ENCODE measurements around the gene TCP10L.
"Not testable (repeated sequence)": the region's sequence is repeated elsewhere in the genome, so short reads cannot be mapped to it uniquely, and the experiment has no call there.

The TCP10L gene

GRCh38 chr21:32566741-32567389, 18.5 kb downstream of the TCP10L start:
- TF ChIP-seq, protein P1, sequence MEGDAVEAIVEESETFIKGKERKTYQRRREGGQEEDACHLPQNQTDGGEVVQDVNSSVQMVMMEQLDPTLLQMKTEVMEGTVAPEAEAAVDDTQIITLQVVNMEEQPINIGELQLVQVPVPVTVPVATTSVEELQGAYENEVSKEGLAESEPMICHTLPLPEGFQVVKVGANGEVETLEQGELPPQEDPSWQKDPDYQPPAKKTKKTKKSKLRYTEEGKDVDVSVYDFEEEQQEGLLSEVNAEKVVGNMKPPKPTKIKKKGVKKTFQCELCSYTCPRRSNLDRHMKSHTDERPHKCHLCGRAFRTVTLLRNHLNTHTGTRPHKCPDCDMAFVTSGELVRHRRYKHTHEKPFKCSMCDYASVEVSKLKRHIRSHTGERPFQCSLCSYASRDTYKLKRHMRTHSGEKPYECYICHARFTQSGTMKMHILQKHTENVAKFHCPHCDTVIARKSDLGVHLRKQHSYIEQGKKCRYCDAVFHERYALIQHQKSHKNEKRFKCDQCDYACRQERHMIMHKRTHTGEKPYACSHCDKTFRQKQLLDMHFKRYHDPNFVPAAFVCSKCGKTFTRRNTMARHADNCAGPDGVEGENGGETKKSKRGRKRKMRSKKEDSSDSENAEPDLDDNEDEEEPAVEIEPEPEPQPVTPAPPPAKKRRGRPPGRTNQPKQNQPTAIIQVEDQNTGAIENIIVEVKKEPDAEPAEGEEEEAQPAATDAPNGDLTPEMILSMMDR (IDR thresholded peaks at IDR 0.05; ENCODE audit: insufficient read depth, low read depth, low read length, missing control alignments): no peak
- no peak overlapping the region for H3K4me3 ChIP-seq (ENCODE audit: low read depth, low read length)
- DNase-seq (ENCODE audit: low read depth): no peak

DNA sequence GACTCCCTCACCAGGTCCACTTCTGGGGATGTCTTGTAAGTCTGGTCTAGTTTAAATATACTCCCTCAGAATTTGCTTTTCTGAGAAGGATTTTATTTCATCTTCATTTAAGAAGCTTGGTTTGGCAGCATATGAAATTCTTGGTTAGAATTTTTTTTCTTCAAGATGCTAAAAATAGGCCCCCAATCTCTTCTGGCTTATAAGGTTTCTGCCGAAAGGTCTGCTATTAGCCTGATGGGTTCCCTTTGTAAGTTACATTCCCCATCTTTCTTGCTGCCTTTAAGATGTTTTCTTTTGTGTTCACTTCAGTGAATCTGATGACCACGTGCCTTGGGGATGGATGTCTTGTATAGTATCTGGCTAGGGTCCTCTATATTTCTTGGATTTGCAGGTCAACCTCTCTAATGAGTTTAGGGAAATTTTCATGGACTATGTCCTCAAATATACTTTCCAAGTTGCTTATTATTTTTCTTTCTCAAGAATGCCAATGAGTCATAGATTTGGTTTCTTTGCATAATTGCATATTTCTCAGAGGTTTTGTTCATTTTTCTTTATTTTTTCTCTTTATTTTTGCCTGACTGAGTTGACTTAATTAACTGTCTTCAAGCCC, 19.4 kb downstream of the TCP10L start:
- no peak for DNase-seq (ENCODE audit: low read depth)
- TF ChIP-seq, protein P1 (IDR thresholded peaks at IDR 0.05; ENCODE audit: insufficient read depth, low read depth, low read length, missing control alignments): no peak
- no peak overlapping the region for H3K4me3 ChIP-seq (ENCODE audit: low read depth, low read length)

- TF ChIP-seq, protein P1 (IDR thresholded peaks at IDR 0.05; ENCODE audit: insufficient read depth, low read depth, low read length, missing control alignments): no peak
- DNase-seq (ENCODE audit: low read depth): no peak
- H3K4me3 ChIP-seq (ENCODE audit: low read depth, low read length): no peak overlapping the region
Observed at GRCh38 chr21:32562915-32563314, 22.4 kb downstream of the TCP10L start.

DNA sequence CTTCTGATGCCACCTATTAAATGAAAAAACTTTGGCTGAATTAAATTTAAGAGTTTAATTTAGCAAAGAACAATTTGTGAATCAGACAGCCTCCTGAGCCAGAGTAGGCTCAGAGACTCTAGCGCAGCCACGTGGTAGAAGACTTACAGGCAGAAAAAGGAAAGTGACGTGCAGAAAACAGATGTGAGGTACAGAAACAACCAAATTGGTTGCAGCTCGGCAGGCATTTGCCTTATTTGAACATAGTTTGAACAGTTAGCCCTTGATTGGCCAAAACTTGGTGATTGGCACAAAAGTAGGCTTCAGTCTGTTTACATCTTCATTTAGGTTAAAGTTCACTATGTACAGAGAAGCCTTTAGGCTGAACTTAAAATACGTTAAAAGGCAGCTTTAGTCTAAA, 22.9 kb downstream of the TCP10L start:
- DNase-seq (ENCODE audit: low read depth): no peak
- H3K4me3 ChIP-seq (ENCODE audit: low read depth, low read length): no peak overlapping the region
- TF ChIP-seq, protein P1 (IDR thresholded peaks at IDR 0.05; ENCODE audit: insufficient read depth, low read depth, low read length, missing control alignments): no peak

GRCh38 chr21:32561476-32561875, 23.8 kb downstream of the TCP10L start:
- DNase-seq (ENCODE audit: low read depth); H3K4me3 ChIP-seq (ENCODE audit: low read depth, low read length): not testable (repeated sequence)

DNA sequence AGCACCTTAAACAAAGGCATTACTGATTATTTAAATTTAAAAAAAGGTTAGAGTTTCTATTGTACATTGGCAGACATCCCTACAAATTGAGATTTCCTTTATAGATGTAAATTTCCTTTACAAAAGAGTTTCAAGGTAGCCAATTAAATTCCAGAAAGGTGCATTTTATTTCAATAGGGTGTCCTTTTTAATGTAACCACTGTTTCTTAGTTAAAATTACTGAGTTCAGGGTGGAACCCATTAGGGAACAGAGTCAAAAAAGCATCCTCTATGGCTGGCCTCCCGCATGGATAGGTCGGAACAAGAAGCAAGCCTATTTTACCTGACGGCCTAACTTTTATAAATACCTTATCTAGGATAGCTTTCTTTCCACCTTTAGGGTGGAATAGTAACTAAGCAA, 24.4 kb downstream of the TCP10L start:
- no peak for DNase-seq (ENCODE audit: low read depth)
- H3K4me3 ChIP-seq (ENCODE audit: low read depth, low read length): no peak overlapping the region
- TF ChIP-seq, protein P1 (IDR thresholded peaks at IDR 0.05; ENCODE audit: insufficient read depth, low read depth, low read length, missing control alignments): no peak

- no peak for DNase-seq (ENCODE audit: low read depth)
- TF ChIP-seq, protein P1 (IDR thresholded peaks at IDR 0.05; ENCODE audit: insufficient read depth, low read depth, low read length, missing control alignments): no peak
- no peak overlapping the region for H3K4me3 ChIP-seq (ENCODE audit: low read depth, low read length)
Observed at GRCh38 chr21:32559006-32559610, 26.2 kb downstream of the TCP10L start.
